ENCODE data around the gene NEUROG3.

- TF ChIP-seq ISL1 (CRISPR knock-in tag; IDR thresholded peaks at IDR 0.05): no peak
- no peak for TF ChIP-seq ZFP3 (CRISPR knock-in tag; IDR thresholded peaks at IDR 0.05)
- TF ChIP-seq CSDC2 (CRISPR knock-in tag; IDR thresholded peaks at IDR 0.05): no peak
- TF ChIP-seq ZFP30 (CRISPR knock-in tag; IDR thresholded peaks at IDR 0.05): no peak
- no peak for TF ChIP-seq CREB5 (CRISPR knock-in tag; IDR thresholded peaks at IDR 0.05; ENCODE audit: low read depth)
- no peak for TF ChIP-seq PATZ1 (CRISPR knock-in tag; IDR thresholded peaks at IDR 0.05; ENCODE audit: borderline replicate concordance)
- no peak for TF ChIP-seq BACH2 (CRISPR knock-in tag; IDR thresholded peaks at IDR 0.05; ENCODE audit: borderline replicate concordance)
- TF ChIP-seq ZNF8 (CRISPR knock-in tag; IDR thresholded peaks at IDR 0.05): no peak
- no peak for TF ChIP-seq TSHZ2 (CRISPR knock-in tag; IDR thresholded peaks at IDR 0.05)
- no peak for TF ChIP-seq POU6F1 (CRISPR knock-in tag; IDR thresholded peaks at IDR 0.05; ENCODE audit: borderline replicate concordance, low read depth)
- TF ChIP-seq ZNF70 (CRISPR knock-in tag; IDR thresholded peaks at IDR 0.05): no peak
- no peak for TF ChIP-seq SNAI2 (CRISPR knock-in tag; IDR thresholded peaks at IDR 0.05)
- no peak for TF ChIP-seq TCF4 (CRISPR knock-in tag; IDR thresholded peaks at IDR 0.05; ENCODE audit: borderline replicate concordance)
Measured at GRCh38 chr10:69549959-69550358, 23.3 kb downstream of the NEUROG3 start.

All from SK-N-SH treated with all-trans-retinoic acid at 6 μM for 48 hours (cell line).